Stimulated activated CD4-positive, alpha-beta T cell treated with anti-CD3 and anti-CD28 coated beads, Interleukin-2, amount 100 ng/mL, for 48 hours (primary cell): Measurements from ENCODE around the gene VAMP7.
A peak's percentile ranks its signal among the peaks of the same experiment; 100 is the strongest.
"Not testable (repeated sequence)": the region's sequence is repeated elsewhere in the genome, so short reads cannot be mapped to it uniquely, and the experiment has no call there.

Experiments
- DNase-seq, 2 donors: peaks; one replicate each; pipeline ENCODE4 v3.0.0-alpha.2; 2020

Gene VAMP7

GRCh38 chrX:155881158-155881993 is at the start of gene VAMP7:
Gene VAMP7, plus strand, starts transcription at chrX:155881345. Its CDS starts 8,122 bp downstream, at chrX:155889467.
- DNase-seq = peak; percentile 62

GRCh38 chrX:155841232-155841631 is 39.9 kb upstream of the VAMP7 start:
- DNase-seq = no peak

GRCh38 chrX:155851786-155852185 is 29.4 kb upstream of the VAMP7 start:
- DNase-seq = not testable (repeated sequence)

GRCh38 chrX:155857561-155857960 is 23.6 kb upstream of the VAMP7 start:
- no peak for DNase-seq

- no peak for DNase-seq
Measured at GRCh38 chrX:155864655-155865054, 16.5 kb upstream of the VAMP7 start.

DNA sequence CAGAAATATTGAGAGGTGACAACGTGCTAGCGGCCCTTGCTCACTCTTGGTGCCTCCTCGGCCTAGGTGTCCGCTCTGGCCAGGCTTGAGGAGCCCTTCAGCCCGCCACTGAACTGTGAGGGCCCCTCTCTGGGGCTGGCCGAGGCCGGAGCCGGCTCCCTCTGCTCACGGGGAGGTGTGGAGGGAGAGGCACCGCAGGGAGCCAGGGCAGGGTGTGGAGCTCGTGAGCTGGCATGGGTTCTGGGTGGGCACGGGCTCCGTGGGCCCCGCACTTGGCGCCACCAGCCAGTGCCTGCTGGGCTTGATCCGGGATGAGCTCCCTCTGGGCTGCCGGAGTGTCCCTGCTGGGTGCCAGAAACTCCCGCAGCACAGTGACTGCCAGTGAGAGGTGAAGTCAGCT is 16.0 kb upstream of the VAMP7 start:
- DNase-seq = no peak

DNA sequence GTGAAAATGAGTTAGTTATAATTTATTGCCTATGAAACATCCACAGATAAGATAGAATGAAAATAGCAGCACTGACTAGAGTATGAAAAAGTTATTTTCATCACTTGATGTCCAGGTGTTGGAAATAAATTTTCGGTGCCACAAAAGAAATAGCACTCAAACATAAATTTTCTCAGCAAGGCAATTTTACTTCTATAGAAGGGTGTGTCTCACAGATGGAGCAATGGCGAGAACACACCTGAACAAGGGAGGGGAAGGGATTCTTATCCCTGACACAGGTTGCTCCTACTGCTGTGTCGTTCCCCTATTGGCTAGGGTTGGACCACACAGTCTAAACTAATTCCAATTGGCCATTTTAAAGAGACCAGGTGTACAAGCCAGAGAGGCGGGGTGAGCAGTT is 13.3 kb upstream of the VAMP7 start:
- no peak for DNase-seq

GRCh38 chrX:155870958-155871357 is 10.2 kb upstream of the VAMP7 start:
- no peak for DNase-seq

DNA sequence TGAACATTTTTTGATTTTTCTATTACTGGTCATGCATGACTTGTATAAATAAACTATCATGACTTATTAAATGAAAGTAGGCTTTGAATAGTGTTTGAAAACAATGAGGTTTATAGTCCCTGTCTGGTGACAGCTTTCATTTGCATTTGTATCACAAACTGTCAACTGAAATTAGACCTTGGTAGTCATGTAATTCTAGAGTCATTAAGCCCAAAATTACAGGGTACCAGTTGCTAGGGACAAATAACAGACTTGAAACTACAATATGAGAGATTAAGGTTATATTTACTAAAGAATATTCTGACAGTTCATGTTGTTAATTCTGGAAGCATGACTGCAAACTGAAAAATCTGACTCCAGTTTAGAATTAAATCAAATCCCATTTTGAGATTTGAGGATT is 9.2 kb upstream of the VAMP7 start:
- DNase-seq = no peak

DNA sequence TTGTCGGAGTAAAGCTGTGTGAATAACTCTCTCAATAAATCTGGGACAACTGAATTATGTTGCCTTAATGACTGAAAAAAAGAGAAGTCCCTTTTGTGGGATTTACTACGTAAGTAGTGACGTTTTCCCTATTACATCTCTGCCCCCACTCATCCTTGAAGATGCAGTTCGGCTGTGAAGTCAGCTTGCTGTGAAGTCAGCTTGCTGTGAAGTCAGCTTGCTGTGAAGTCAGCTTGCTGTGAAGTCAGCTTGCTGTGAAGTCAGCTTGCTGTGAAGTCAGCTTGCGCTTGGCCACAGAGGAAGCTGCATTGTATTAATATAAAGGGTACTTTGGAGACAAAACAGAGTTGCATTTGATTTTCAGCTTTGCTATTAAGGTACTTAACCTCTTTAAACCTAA is 8.0 kb upstream of the VAMP7 start:
- DNase-seq = no peak

DNA sequence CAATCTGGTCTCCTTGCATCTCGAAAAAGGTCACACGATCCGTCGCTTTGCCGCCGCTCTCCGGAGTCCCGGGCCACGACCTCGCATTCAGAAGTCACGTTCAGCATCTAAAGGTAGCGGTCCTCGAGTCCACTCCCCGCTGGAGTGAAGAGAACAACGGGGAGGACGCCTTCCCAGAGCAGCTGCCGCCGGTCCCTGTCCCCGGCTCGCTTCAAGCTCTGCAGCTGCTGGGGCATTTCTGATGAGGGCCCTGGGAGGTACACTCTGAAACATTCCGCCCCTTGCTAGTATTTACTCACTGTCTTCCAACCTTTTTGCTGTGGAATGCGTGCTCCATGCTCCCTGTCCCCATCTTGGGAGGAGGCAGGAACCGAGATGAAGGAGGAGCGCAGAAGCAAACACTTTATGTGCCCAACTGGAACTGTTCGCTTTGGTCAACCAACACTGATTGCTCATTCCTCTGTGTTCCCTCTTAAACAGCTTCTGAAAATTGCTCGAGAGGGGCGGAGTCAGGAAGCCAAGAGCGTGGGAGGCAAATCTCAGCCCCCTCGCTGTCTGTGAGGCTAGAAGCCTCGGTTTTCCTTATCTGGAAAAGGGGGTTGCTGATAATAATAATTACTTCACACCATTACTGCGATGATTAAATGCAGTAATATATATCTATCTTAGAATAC is 6.4 kb upstream of the VAMP7 start:
- no peak for DNase-seq

DNA sequence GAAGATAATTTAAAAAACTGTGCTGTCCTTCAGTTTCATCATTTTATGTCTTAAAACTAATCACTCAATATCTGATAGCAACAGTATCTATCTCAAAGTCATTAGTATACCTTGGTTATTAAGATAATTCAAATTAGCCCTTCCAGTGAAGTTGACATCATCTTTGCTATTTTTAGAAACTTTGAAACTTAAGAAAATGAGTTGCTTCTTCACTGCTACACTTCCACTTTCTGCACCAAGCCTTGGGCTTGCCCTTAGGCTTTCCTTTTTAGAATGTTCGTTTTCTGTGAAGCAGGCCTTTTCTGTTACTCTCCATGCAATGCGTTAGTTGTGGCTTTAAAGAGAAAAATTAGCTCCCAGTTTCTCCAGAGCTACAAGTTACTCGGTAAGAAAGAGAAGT is 4.4 kb upstream of the VAMP7 start:
- no peak for DNase-seq

DNA sequence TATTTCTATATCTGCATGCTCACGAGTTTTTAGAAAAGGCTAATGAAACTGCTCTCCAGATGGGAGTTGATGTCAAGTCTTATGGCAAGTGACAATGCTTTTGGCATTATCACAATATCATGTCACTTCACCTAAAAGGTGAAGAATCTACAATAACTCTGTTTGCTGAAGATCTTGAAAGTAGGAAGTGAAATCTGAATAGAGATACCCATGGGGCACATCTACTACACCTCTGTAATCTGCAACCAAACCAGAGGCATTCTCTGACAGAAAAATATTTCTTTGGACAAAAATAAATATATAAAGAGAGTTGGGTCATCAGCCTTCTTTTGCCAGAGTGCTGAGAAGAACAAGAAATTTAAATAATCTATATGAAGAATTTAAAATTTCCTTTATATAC is 3.9 kb upstream of the VAMP7 start:
- no peak for DNase-seq

GRCh38 chrX:155880586-155881157 is 473 bp upstream of the VAMP7 start:
- no peak for DNase-seq

- DNase-seq = no peak
Measured at GRCh38 chrX:155886409-155886808, 5.3 kb downstream of the VAMP7 start.

- no peak for DNase-seq
Measured at GRCh38 chrX:155888139-155888538, 7.0 kb downstream of the VAMP7 start.

- DNase-seq = no peak
Measured at GRCh38 chrX:155889328-155889727, 8.2 kb downstream of the VAMP7 start.

GRCh38 chrX:155891446-155892210 is 10.5 kb downstream of the VAMP7 start:
- DNase-seq = no peak

- no peak for DNase-seq
Measured at GRCh38 chrX:155893521-155893920, 12.4 kb downstream of the VAMP7 start.

GRCh38 chrX:155896512-155896911 is 15.4 kb downstream of the VAMP7 start:
- no peak for DNase-seq

DNA sequence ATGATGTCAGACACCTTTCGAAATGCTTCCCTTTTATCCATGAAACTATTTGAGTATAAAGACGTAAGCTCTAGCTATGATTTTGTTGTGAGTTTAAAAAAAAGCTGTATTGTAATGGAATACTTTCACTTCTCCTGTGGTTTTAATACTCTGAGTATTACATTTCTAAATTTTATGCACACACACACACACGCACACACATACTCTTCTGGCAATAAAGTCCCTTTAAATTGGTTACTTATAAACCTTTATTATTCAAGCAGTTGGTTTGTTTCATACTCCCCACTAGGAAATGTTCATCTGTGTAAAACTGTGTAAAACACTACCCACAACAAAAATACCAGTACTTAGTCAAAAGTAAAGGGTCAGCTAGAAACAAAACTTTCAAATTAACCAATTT is 18.2 kb downstream of the VAMP7 start:
- DNase-seq = no peak

GRCh38 chrX:155900765-155901164 is 19.6 kb downstream of the VAMP7 start:
- no peak for DNase-seq

GRCh38 chrX:155907661-155908060 is 26.5 kb downstream of the VAMP7 start:
- DNase-seq = not testable (repeated sequence)
